Fibroblast of lung (primary cell): Measurements from ENCODE around the gene CHURC1. TPM values are rescaled to one million over a fixed set of nuclear protein-coding genes. Genes with fewer than 3 reads are reported as not detected.
A peak's percentile ranks its signal among the peaks of the same experiment; 100 is the strongest.

Experiments
- DNase-seq, 2 donors: peaks; one replicate each; pipeline versions ENCODE4 v3.0.0 to v3.0.0-alpha.2; 2010; ENCODE audit warnings: low read depth in 2 of 2
- H2AFZ ChIP-seq: 2 replicates; pipeline ENCODE4 v1.5.1; 2012; ENCODE audit warnings: low read length, control low read depth, inconsistent platforms
- H3K27ac ChIP-seq: 2 replicates; pipeline ENCODE4 v1.5.1; 2011; ENCODE audit warnings: low read length, control low read depth; ENCODE audit not compliant: insufficient read depth
- H3K27me3 ChIP-seq: 2 replicates; pipeline ENCODE4 v1.5.1; 2011; ENCODE audit warnings: mild to moderate bottlenecking, low read length; ENCODE audit not compliant: control insufficient read depth, insufficient read depth
- H3K36me3 ChIP-seq: 2 replicates; pipeline ENCODE4 v1.5.1; 2011; ENCODE audit warnings: low read length; ENCODE audit not compliant: control insufficient read depth, insufficient read depth
- H3K4me1 ChIP-seq: 2 replicates; pipeline ENCODE4 v1.5.1; 2011; ENCODE audit warnings: low read length; ENCODE audit not compliant: control insufficient read depth, insufficient read depth; ENCODE audit errors: extremely low read depth
- H3K4me2 ChIP-seq: 2 replicates; pipeline ENCODE4 v1.5.1; 2011; ENCODE audit warnings: low read length, control low read depth; ENCODE audit not compliant: insufficient read depth; ENCODE audit errors: extremely low read depth
- H3K4me3 ChIP-seq, 4 experiments: fragments of 200-600 bp in 1 of 4; sonication (generic) in 1 of 4; replicated peaks in 1 of 4; 2 replicates each; pipeline ENCODE4 v1.5.1; 2011 to 2016; ENCODE audit warnings: low read length in 4 of 4, low read depth in 3 of 4, mild to moderate bottlenecking in 3 of 4, control low read depth in 2 of 4, inconsistent platforms in 1 of 4, mixed read lengths in 1 of 4; ENCODE audit not compliant: insufficient read depth in 1 of 4; ENCODE audit errors: control extremely low read depth in 1 of 4
- H3K79me2 ChIP-seq: 2 replicates; pipeline ENCODE4 v1.5.1; 2012; ENCODE audit warnings: mild to moderate bottlenecking, low read length, inconsistent platforms; ENCODE audit not compliant: control insufficient read depth, insufficient read depth
- H3K9ac ChIP-seq: 2 replicates; pipeline ENCODE4 v1.5.1; 2011; ENCODE audit warnings: mild to moderate bottlenecking, low read length, control low read depth; ENCODE audit not compliant: insufficient read depth
- H3K9me3 ChIP-seq: 2 replicates; pipeline ENCODE4 v1.5.1; 2012; ENCODE audit warnings: low read depth, low read length; ENCODE audit not compliant: control insufficient read depth, insufficient read depth
- H4K20me1 ChIP-seq: 2 replicates; pipeline ENCODE4 v1.5.1; 2011; ENCODE audit warnings: low read length; ENCODE audit not compliant: control insufficient read depth, insufficient read depth; ENCODE audit errors: extremely low read depth
- EZH2 ChIP-seq: IDR thresholded peaks from 2 replicates; pipeline ENCODE4 v1.5.1; 2012; ENCODE audit warnings: low read length, control low read depth, mild to moderate bottlenecking; ENCODE audit errors: missing control alignments
- polyA plus RNA-seq, 2 donors: library from polyadenylated mRNA; depleted of rRNA in 1 of 2; stranded (reverse) in 1 of 2; unstranded in 1 of 2; fragments of >200 nt; gene quantifications; 2 replicates each; pipeline ENCODE4 v1.2.1, GENCODE V29; 2011 to 2012; ENCODE audit warnings: missing spikeins in 1 of 2
- total RNA-seq: library from RNA; depleted of rRNA; stranded (reverse); fragments of >200 nt; gene quantifications from 2 replicates; pipeline ENCODE4 v1.2.1, GENCODE V29; 2014
- TF ChIP-seq, protein P1 (sequence below), 2 donors: IDR thresholded peaks in 1 of 2; conservative IDR thresholded peaks in 1 of 2; 1 replicate in 1 of 2; 2 replicates in 1 of 2; pipeline ENCODE4 v1.5.1; 2011 to 2012; ENCODE audit warnings: low read length in 2 of 2, control low read depth in 1 of 2, inconsistent platforms in 1 of 2, low read depth in 1 of 2, mild to moderate bottlenecking in 1 of 2

Gene CHURC1
- total and polyA plus RNA-seq, 2 donors (not counting 1 experiment from before 2014, with no cell fraction given): 38.6 to 89.5 TPM

DNA sequence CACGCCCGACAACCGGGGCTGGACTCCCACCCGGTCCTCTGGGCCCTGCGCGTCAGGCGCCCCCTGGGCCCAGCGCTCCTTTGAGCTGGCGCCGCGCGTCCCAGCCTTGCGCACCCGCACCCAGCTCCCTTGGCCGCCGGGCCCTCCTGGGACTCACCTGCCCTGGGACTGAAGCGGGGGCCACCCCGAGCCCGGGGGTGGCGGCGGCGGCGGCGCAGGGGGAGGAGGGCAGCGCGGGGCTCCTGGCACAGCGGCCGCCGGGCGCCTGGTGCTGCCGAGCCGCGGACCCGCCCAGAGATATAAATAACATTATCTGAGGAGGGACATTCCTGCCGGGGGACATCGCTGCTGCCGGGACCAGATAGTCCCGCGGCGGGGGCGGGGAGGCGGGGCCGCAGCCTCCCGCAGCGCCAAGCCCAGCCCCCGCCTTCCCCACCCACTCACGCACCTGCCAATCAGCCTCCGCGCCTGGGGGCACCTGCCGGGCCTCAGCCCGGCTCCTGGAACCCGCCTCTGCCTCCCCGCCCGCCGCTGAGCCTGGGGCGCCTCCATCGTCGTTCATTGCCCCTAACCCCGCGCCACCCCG is 34.5 kb upstream of the CHURC1 start, which contains the start of gene SPTB:
SPTB (minus strand) TSS at position 273 of the 586 bp plus-strand sequence. CDS start 56,813 bp downstream, outside the sequence.
- H3K4me1 ChIP-seq: no peaks in the 10 kb centered on the region
- no peak for DNase-seq
- H3K4me3 ChIP-seq: peak within 1 kb of the TSS in 3 of 4 experiments; percentile 4 to 38 (median 10)
- no peak within 1 kb of the TSS for H3K9ac ChIP-seq
- H2AFZ ChIP-seq: peak within 1 kb of the TSS; percentile 23
- H3K27ac ChIP-seq: no peak within 1 kb of the TSS
- TF ChIP-seq, protein P1, sequence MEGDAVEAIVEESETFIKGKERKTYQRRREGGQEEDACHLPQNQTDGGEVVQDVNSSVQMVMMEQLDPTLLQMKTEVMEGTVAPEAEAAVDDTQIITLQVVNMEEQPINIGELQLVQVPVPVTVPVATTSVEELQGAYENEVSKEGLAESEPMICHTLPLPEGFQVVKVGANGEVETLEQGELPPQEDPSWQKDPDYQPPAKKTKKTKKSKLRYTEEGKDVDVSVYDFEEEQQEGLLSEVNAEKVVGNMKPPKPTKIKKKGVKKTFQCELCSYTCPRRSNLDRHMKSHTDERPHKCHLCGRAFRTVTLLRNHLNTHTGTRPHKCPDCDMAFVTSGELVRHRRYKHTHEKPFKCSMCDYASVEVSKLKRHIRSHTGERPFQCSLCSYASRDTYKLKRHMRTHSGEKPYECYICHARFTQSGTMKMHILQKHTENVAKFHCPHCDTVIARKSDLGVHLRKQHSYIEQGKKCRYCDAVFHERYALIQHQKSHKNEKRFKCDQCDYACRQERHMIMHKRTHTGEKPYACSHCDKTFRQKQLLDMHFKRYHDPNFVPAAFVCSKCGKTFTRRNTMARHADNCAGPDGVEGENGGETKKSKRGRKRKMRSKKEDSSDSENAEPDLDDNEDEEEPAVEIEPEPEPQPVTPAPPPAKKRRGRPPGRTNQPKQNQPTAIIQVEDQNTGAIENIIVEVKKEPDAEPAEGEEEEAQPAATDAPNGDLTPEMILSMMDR (conservative IDR thresholded peaks at IDR 0.05 in 1 of 2, IDR thresholded peaks at IDR 0.05 in 1 of 2; ENCODE audit: low read depth in 1 of 2, low read length in 2 of 2): no peak
- no peak for TF ChIP-seq EZH2
- H4K20me1 ChIP-seq: no peaks in the 10 kb centered on the region
- H3K9me3 ChIP-seq: no peaks in the 10 kb centered on the region
- H3K4me2 ChIP-seq: peak within 1 kb of the TSS; percentile 23
- H3K36me3 ChIP-seq: no peaks in the 10 kb centered on the region
- no peaks in the 10 kb centered on the region for H3K79me2 ChIP-seq
- H3K27me3 ChIP-seq: peaks cover 48% of the 10 kb centered on the region

DNA sequence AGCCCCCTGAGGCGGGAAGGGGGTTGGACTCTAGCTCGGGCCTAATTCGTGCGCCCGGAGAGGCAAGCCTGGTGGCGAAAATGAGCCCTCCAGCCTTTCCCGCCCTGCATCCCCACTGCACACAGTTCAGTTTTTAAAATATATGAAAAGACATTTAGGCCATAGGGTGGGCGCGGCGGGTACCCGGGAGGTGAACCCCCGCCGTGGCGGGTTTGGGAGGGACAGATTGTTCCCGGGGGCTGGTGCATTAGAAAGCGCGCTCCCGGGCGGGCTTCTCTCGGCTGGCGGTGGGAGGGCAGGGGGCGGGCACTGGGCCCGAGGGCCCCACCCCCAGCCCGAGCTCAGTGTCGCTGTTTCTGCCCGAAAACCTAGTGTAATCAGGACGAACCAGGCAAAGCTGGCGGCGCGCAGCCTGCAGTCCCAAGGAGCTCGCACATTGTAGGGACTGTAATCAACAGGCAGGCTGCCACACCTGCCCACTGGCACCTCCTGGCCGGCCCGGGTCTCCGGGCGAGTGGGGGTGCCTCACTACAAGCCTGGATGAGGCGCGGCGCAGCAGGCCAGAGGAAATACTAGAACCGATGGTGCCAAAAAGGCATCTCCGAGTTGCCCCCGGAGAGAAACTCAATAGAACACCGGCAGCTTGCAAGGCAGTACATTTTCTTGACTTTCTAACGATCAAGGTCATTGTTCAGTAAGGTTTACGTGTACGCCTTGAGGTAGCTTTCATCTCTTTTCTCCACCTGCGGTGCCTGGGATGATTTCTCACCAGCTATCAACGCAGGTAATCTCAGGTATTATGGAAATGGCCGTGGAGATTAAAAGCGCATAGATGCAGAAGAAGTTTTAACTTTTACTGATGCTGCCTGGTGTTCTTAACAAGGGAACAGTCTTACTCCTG is 33.8 kb upstream of the CHURC1 start:
- H3K27ac ChIP-seq: no peak overlapping the region
- H3K4me3 ChIP-seq: peak overlapping the region in 3 of 4 experiments; percentile 4 to 38 (median 10)
- no peaks in the 10 kb centered on the region for H3K36me3 ChIP-seq
- no peaks in the 10 kb centered on the region for H3K79me2 ChIP-seq
- no peaks in the 10 kb centered on the region for H3K9me3 ChIP-seq
- peak overlapping the region; percentile 23 for H2AFZ ChIP-seq
- no peak overlapping the region for H3K9ac ChIP-seq
- H3K4me2 ChIP-seq: peak overlapping the region; percentile 23
- peaks cover 41% of the 10 kb centered on the region for H3K27me3 ChIP-seq
- H4K20me1 ChIP-seq: no peaks in the 10 kb centered on the region
- TF ChIP-seq EZH2: peak; percentile 75
- TF ChIP-seq, protein P1 (conservative IDR thresholded peaks at IDR 0.05 in 1 of 2, IDR thresholded peaks at IDR 0.05 in 1 of 2; ENCODE audit: low read depth in 1 of 2, low read length in 2 of 2): no peak
- DNase-seq: peak in 1 of 2 donors; percentile 6
- H3K4me1 ChIP-seq: no peaks in the 10 kb centered on the region

DNA sequence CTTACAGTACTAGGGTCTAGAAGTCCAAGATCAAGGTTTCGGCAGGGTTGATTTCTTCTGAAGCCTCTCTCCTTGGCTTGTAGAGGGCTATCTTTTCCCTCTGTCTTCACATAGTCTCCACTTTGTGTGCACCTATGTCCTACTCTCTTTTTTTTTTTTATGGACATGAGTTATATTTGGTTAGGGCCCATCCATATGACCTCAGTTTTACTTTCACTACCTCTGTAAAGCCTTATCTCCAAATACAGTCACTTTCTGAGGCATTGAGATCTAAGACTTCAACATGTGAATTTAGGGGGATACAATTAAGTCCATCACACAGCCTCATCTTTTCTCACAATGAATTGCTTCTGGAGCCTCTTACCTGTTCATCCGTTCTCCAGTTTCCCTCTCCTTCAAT is 28.7 kb upstream of the CHURC1 start:
- Histone ChIP-seq H3K27me3 (peaks cover 22% of the 10 kb centered on the region), H3K79me2 (no peaks in the 10 kb centered on the region), H3K4me2 (no peak overlapping the region), H3K4me1 (no peaks in the 10 kb centered on the region), H4K20me1 (no peaks in the 10 kb centered on the region), H3K9ac (no peak overlapping the region), H3K4me3 (no peak overlapping the region), H3K36me3 (no peaks in the 10 kb centered on the region), H2AFZ (no peak overlapping the region), H3K27ac (no peak overlapping the region), H3K9me3 (no peaks in the 10 kb centered on the region)
- TF ChIP-seq, protein P1 (conservative IDR thresholded peaks at IDR 0.05 in 1 of 2, IDR thresholded peaks at IDR 0.05 in 1 of 2; ENCODE audit: low read depth in 1 of 2, low read length in 2 of 2): no peak
- TF ChIP-seq EZH2: no peak
- DNase-seq: no peak
